ENCODE results near the gene CD2BP2.
"Not testable (repeated sequence)": the region's sequence is repeated elsewhere in the genome, so short reads cannot be mapped to it uniquely, and the experiment has no call there.

The CD2BP2 gene

GRCh38 chr16:30355144-30355953 is at the start of gene CD2BP2:
Gene CD2BP2 (minus strand): TSS chr16:30355308. CDS start chr16:30354681, 627 bp downstream.
- peak; percentile 100 for DNase-seq (ENCODE audit: low read depth)

GRCh38 chr16:30401768-30402425 is 46.8 kb upstream of the CD2BP2 start:
- DNase-seq (ENCODE audit: low read depth): no peak

DNA sequence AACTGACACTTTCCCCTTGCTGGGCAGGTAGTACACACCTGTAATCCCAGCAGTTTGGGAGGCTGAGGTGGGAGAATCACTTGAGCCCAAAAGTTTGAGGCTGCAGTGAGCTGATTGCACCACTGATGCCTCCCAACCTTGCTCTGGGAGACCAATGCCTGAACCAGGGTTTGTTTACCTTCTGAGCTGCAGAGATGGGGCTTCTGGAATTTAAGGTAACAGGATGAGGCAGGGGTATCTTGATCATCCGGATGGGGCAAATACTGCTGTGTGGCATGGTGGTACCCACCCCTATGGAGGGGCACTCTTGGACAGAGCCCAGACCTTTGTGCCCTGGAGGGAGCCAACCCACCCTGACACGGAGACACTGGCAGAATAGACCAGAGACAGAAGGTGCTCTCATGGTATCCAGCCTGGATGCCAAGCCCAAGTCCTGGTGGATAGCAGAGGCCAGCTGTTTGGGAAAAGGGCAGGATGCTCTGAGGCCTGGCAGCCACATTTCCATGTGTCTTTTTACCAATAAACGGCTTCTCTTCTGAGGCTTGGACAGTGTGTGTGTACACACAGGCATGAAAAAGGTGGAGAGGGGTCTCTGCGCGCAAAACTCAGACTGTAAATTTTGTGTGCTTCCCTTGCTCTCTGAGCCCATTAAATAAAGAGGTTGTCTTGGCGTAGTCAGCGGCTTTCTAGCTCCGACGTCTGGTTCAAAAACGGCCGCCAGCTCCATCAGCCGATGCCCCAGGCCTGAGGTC is 44.5 kb upstream of the CD2BP2 start:
- no peak for DNase-seq (ENCODE audit: low read depth)

- DNase-seq (ENCODE audit: low read depth): no peak
These were observed 43.7 kb upstream of the CD2BP2 start for GRCh38 chr16:30398661-30399434.

- DNase-seq (ENCODE audit: low read depth): no peak
These were observed 42.9 kb upstream of the CD2BP2 start for GRCh38 chr16:30397776-30398660.

- no peak for DNase-seq (ENCODE audit: low read depth)
These were observed 41.9 kb upstream of the CD2BP2 start for GRCh38 chr16:30397056-30397455.

- DNase-seq (ENCODE audit: low read depth): not testable (repeated sequence)
These were observed 41.5 kb upstream of the CD2BP2 start for GRCh38 chr16:30396627-30397026.

DNA sequence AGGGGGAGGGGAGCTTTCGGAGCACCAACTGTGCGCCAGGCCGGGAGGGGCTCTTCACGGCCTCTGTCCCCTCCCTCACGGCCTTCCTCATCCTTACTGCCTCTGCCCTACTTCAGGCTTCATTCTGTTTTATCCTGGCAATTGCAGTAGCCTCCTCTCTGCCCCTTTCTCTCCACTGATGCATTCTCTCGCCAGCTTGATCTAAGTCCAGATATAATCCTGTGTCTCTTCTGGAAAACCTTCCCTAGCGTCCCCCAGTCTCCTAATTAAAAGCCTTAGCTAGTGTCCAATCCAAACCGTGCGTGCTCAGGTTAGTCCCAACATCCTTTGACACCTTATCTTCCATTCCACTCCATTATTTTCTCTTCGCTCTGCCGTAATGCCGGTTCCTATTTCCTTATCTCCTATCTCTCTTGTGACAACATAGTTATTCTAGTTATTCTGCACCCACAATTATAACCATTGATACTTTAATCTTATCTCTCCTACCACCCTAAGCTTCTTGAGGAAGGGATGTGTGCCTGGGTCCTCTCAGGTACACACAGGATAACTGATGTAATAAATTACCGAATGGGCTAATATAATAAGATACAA is 41.0 kb upstream of the CD2BP2 start:
- no peak for DNase-seq (ENCODE audit: low read depth)

DNA sequence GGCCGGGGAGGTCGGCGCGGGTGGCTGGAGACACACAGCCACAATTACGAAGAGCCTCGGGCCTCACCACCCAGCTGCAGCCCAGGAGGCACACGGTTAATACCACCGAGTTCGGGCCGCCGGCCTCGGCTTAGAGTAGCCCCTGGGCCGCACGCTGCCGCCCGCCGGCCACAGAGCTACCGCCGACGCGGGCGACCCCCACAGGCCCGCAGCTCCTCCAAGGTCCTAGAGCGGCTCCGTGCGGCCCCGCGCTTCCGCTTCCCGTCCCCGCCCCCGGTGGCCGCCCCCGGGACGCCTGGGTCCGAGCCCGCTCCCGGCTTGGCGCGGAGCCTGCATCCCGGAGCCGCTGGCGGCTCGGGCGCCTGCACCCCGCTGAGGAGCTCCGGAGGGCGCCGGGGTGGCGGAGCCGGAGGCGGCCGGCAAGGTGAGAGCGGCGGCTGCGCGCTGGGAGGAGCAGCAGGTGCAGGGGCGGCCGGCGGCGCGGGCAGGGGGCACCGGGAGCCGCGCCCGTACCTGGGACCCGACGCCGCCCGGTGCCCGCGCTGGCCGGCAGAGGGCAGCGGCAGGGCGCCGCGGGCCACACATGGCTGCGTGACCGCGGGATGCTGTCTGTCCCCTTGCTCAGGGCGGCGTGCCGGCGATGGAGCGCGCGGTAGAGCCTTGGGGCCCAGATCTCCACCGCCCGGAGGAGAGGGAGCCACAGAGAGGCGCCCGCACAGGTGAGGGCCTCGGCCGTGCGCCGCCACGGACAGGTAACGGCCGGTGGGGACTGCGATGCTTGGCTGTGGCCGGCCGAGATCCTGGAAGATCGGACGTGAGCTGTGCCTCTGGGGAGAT is 40.3 kb upstream of the CD2BP2 start, which contains the start of gene ZNF48:
Gene ZNF48, plus strand, starts transcription at position 266 of the 837 bp plus-strand sequence. Its CDS starts 375 bp downstream, at position 641.
- DNase-seq (ENCODE audit: low read depth): peak; percentile 92

GRCh38 chr16:30394592-30395154 is 39.6 kb upstream of the CD2BP2 start:
- peak; percentile 22 for DNase-seq (ENCODE audit: low read depth)

DNA sequence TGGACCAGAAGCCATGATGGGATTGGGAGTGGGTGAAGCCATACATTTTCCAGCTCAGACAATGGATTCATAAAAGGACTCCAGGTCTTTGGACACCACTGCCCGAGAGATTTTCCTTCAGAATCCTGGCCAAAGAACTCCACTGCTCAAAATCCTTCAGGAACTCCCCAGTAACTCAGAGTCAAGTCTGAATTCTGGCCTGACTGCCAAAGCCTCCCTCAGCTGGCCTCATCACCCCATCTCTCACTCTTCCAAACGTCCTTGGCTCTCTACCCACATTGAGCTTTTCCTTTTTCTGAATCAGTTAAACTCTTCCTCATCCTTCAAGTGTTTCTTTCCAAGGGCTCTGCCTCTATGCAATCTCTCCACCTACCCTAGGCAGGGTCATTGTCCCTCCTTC is 28.4 kb upstream of the CD2BP2 start:
- DNase-seq (ENCODE audit: low read depth): no peak

DNA sequence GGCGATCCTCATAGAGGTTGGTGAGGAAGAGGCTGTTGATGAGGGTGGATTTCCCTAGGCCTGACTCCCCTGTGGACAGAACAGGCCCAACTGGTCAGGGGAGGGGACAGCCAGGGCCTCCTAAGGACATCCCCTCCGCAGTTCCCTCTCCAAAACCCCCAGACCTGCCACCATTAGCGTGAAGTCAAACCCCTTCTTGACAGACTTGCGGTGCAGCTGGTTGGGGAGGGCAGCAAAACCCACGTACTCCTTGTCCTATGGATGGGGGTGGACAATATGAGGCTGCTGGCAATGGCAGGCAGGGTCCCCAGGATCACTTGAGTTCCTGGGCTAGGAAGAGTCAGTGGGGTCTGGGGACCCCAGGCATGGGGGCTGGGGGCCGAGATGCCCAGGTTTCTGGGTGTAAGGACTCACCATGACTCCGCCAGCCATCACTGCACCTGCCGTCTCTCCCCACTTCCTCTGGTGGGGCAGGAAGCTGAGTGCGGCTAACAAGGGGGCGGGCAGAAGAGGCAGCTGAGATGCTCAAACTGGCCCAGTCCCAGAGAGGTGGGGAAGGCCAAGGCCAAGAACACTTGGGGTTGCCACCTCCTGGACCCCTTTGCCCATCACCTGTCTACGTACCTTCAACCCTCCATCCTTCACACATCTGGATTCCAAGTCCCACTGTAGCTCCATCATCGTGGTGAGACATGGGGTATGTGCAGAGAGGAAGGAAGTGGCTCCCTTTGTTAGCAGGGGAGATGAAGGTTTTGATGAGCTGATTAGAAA is 27.2 kb upstream of the CD2BP2 start, which contains the start of gene SEPTIN1:
Gene SEPTIN1, minus strand, starts transcription at position 451 of the 771 bp plus-strand sequence. Its CDS starts 19 bp downstream, at position 432.
- DNase-seq (ENCODE audit: low read depth): no peak

- no peak for DNase-seq (ENCODE audit: low read depth)
These were observed 26.4 kb upstream of the CD2BP2 start for GRCh38 chr16:30381291-30382041.

DNA sequence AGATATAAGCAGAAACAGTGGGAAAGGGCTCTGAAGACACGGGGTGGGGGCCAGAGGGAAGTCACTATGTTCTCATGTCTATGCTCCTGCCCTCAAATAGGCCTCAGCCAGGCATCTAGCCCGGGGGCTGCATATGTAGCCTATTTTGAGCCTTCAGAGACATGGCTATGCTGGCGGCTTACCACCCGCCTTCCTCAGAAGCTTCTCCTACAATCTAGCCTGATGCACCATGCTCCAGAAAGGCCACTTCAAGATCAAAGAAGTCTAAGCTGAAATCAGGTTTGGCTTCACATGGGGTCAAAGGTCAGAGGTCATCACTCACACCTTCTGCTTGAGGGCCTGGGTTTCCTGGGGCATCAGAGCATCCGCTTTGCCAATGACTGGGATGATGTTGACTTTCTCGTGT is 25.7 kb upstream of the CD2BP2 start:
- no peak for DNase-seq (ENCODE audit: low read depth)

GRCh38 chr16:30380072-30380802 is 25.1 kb upstream of the CD2BP2 start:
- DNase-seq (ENCODE audit: low read depth): no peak

- DNase-seq (ENCODE audit: low read depth): no peak
These were observed 24.2 kb upstream of the CD2BP2 start for GRCh38 chr16:30379158-30379783.
